SK-N-SH (cell line): Measurements from ENCODE around the gene MRPS24. TPM values are rescaled to one million over a fixed set of nuclear protein-coding genes. Genes with fewer than 3 reads are reported as not detected.
A peak's percentile ranks its signal among the peaks of the same experiment; 100 is the strongest.

Experiments used
- CTCF ChIA-PET: fragments of 300-600, 350-600 bp; formaldehyde crosslinking; extraction: SDS; loops from one replicate; lab custom pipeline; 2021; lab: Yijun Ruan, JAX
- POLR2A ChIA-PET: fragments of 350-600 bp; sonication (Branson Sonifier 250); formaldehyde crosslinking; extraction: SDS; loops from one replicate; lab custom pipeline; 2020; ENCODE audit warnings: antibody characterized with exemption, inconsistent platforms; lab: Yijun Ruan, JAX
- DNase-seq: peaks from one replicate; pipeline ENCODE4 v3.0.0; 2012
- H2AFZ ChIP-seq: fragments of 200-600 bp; sonication (generic); 2 replicates; pipeline ENCODE4 v1.8.1; 2016; ENCODE audit warnings: antibody characterized with exemption, mild to moderate bottlenecking, low read depth
- H3F3A ChIP-seq: fragments of 200-600 bp; sonication (generic); replicated peaks from 2 replicates; pipeline ENCODE3; 2016; ENCODE audit warnings: antibody characterized with exemption, mild to moderate bottlenecking; ENCODE audit not compliant: insufficient read depth
- H3K27ac ChIP-seq, 2 experiments: fragments of 200-500 bp in 1 of 2; fragments of 200-600 bp in 1 of 2; sonication (Bioruptor generic) in 1 of 2; sonication (generic), shearing (Covaris generic) in 1 of 2; 2 replicates each; pipeline versions ENCODE4 v1.5.1 to v1.6.1; 2014 to 2016; ENCODE audit warnings: low read depth in 2 of 2, inconsistent platforms in 1 of 2, low read length in 1 of 2, mild to moderate bottlenecking in 1 of 2, mixed read lengths in 1 of 2
- H3K27me3 ChIP-seq: fragments of 200-600 bp; sonication (generic), shearing (Covaris generic); 2 replicates; pipeline ENCODE4 v1.6.1; 2016; ENCODE audit warnings: mixed run types; ENCODE audit not compliant: insufficient read depth
- H3K36me3 ChIP-seq, 2 experiments: fragments of 200-500 bp in 1 of 2; fragments of 200-600 bp in 1 of 2; sonication (Bioruptor generic) in 1 of 2; sonication (generic) in 1 of 2; replicated peaks in 1 of 2; 2 replicates each; pipeline versions ENCODE3 to v1.5.1; 2014 to 2016; ENCODE audit warnings: low read length in 1 of 2, mild to moderate bottlenecking in 1 of 2; ENCODE audit not compliant: insufficient read depth in 2 of 2, control insufficient read depth in 1 of 2
- H3K4me1 ChIP-seq, 2 experiments: fragments of 200-500 bp in 1 of 2; fragments of 200-600 bp in 1 of 2; sonication (Bioruptor generic) in 1 of 2; sonication (generic), shearing (Covaris generic) in 1 of 2; 2 replicates each; pipeline versions ENCODE4 v1.5.1 to v1.6.1; 2014 to 2016; ENCODE audit warnings: low read depth in 1 of 2, low read length in 1 of 2, mixed run types in 1 of 2; ENCODE audit not compliant: insufficient read depth in 2 of 2, control insufficient read depth in 1 of 2
- H3K4me2 ChIP-seq: fragments of 200-600 bp; sonication (generic), shearing (Covaris generic); 2 replicates; pipeline ENCODE4 v1.6.1; 2017; ENCODE audit warnings: mixed run types
- H3K4me3 ChIP-seq, 2 experiments: fragments of 200-500 bp in 1 of 2; fragments of 200-600 bp in 1 of 2; sonication (Bioruptor generic) in 1 of 2; sonication (generic), shearing (Covaris generic) in 1 of 2; 2 replicates each; pipeline versions ENCODE4 v1.5.1 to v1.8.1; 2014 to 2016; ENCODE audit warnings: low read depth in 2 of 2, inconsistent platforms in 1 of 2, low read length in 1 of 2, mild to moderate bottlenecking in 1 of 2, mixed read lengths in 1 of 2, moderate library complexity in 1 of 2
- H3K79me2 ChIP-seq: fragments of 200-600 bp; sonication (generic); 2 replicates; pipeline ENCODE4 v1.8.1; 2017; ENCODE audit warnings: mild to moderate bottlenecking; ENCODE audit not compliant: insufficient read depth
- H3K9ac ChIP-seq: fragments of 200-600 bp; sonication (generic); 2 replicates; pipeline ENCODE4 v1.6.1; 2017; ENCODE audit warnings: mixed run types
- H3K9me2 ChIP-seq: fragments of 200-600 bp; sonication (generic); 2 replicates; pipeline ENCODE4 v1.6.1; 2017; ENCODE audit warnings: mixed run types
- H3K9me3 ChIP-seq: fragments of 200-600 bp; sonication (generic); 2 replicates; pipeline ENCODE4 v1.6.1; 2017; ENCODE audit warnings: mixed run types, mild to moderate bottlenecking, moderate library complexity
- H4K20me1 ChIP-seq: fragments of 200-600 bp; sonication (generic); 2 replicates; pipeline ENCODE4 v1.6.1; 2017; ENCODE audit warnings: mild to moderate bottlenecking, mixed run types; ENCODE audit not compliant: insufficient read depth
- EP300 ChIP-seq, 2 experiments: IDR thresholded peaks; 2 replicates each; pipeline versions ENCODE4 v1.4.0 to v1.6.1; 2012; ENCODE audit warnings: borderline replicate concordance in 1 of 2, low read depth in 1 of 2, low read length in 1 of 2
- FOXJ3 ChIP-seq: sonication (generic); formaldehyde crosslinking; IDR thresholded peaks from 2 replicates; pipeline ENCODE4 v1.5.1; 2020; ENCODE audit warnings: mild to moderate bottlenecking, missing genetic modification reagents
- FOXM1 ChIP-seq: IDR thresholded peaks from 2 replicates; pipeline ENCODE4 v1.4.0; 2012; ENCODE audit warnings: low read depth, mild to moderate bottlenecking
- GATA2 ChIP-seq: sonication (generic); formaldehyde crosslinking; IDR thresholded peaks from 2 replicates; pipeline ENCODE4 v1.5.0; 2020; ENCODE audit warnings: mild to moderate bottlenecking, missing genetic modification reagents
- JUND ChIP-seq: IDR thresholded peaks from 2 replicates; pipeline ENCODE4 v1.4.0; 2012
- NFIC ChIP-seq: IDR thresholded peaks from 2 replicates; pipeline ENCODE4 v1.4.0; 2012; ENCODE audit warnings: borderline replicate concordance
- RAD21 ChIP-seq: IDR thresholded peaks from 2 replicates; pipeline ENCODE4 v1.6.1; 2012; ENCODE audit warnings: mild to moderate bottlenecking, low read length
- WGBS: methylation state at CpG from one replicate; pipeline ENCODE4 v1.1.6; 2017; ENCODE audit warnings: low lambda C conversion rate; 5-methylcytosine and 5-hydroxymethylcytosine counted together
- polyA plus RNA-seq, 3 experiments: library from polyadenylated mRNA; depleted of rRNA; stranded (reverse); fragments of >200 nt; gene quantifications; 2 replicates each; pipeline ENCODE4 v1.2.3, GENCODE V29; 2012
- TF ChIP-seq, protein P1 (sequence below): IDR thresholded peaks from 2 replicates; pipeline ENCODE4 v1.4.0; 2012; ENCODE audit warnings: low read depth
- TF ChIP-seq, protein P2 (sequence below): fragments of 200-600 bp; sonication (generic); IDR thresholded peaks from 2 replicates; pipeline ENCODE4 v1.6.1; 2017; ENCODE audit warnings: antibody characterized with exemption, mild to moderate bottlenecking, moderate library complexity
- TF ChIP-seq, protein P3 (sequence below): IDR thresholded peaks from 2 replicates; pipeline ENCODE4; 2012

Gene MRPS24
- polyA plus RNA-seq, 1 of the 3 experiments (the other 2 are of a cell fraction), result 234 TPM

DNA sequence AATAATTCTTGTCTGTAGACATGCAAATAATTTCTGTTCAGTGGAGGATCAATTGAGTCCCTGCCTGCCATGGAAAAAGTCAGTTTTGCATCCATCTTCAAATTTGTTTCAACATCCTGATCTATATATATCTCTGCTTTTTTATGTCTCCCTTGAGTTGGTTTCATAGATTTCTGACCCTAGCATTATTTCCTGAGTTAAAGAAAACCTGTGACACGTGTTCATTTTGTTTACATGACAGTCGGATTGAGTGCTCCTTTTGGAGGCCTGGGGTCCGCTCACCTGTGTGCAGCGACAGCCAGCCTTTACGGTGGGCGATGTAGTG, 674 bp downstream of the MRPS24 start:
- Histone ChIP-seq H2AFZ (peak overlapping the region; percentile 20), H3K36me3 (peaks cover 17 to 24% of the 10 kb centered on the region in 2 experiments), H3F3A (peaks cover 9% of the 10 kb centered on the region), H3K79me2 (peaks cover 13% of the 10 kb centered on the region), H3K9me3 (no peaks in the 10 kb centered on the region)
- CTCF ChIA-PET, result interaction anchor here (1.1 to 3.3 kb wide), 4 partner anchors 11 to 86 kb away, joined by 3 to 17 read pairs (median 8); no protein-coding TSS in a partner anchor
- TF ChIP-seq, protein P1, sequence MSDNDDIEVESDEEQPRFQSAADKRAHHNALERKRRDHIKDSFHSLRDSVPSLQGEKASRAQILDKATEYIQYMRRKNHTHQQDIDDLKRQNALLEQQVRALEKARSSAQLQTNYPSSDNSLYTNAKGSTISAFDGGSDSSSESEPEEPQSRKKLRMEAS, result peak; percentile 51; the same call in 1 of the 2 replicates
- TF ChIP-seq FOXM1, result no peak
- TF ChIP-seq FOXJ3, result no peak
- TF ChIP-seq, all 33 proteins: peak for 1
- Histone ChIP-seq H3K27ac (peak overlapping the region in 1 of 2 experiments; percentile 83; a peak in 2 of 4 replicates), H3K27me3 (no peaks in the 10 kb centered on the region), H3K4me1 (peaks cover 14 to 26% of the 10 kb centered on the region in 2 experiments), H3K4me2 (peak overlapping the region; percentile 89), H3K9me2 (no peaks in the 10 kb centered on the region), H3K9ac (peak overlapping the region; percentile 80), H4K20me1 (no peaks in the 10 kb centered on the region), H3K4me3 (peak overlapping the region; percentile 86 to 91)
- POLR2A ChIA-PET, result no interaction called here
- under 1% methylated on average over 6 of the region's 6 CpGs for WGBS
- no peak for DNase-seq

DNA sequence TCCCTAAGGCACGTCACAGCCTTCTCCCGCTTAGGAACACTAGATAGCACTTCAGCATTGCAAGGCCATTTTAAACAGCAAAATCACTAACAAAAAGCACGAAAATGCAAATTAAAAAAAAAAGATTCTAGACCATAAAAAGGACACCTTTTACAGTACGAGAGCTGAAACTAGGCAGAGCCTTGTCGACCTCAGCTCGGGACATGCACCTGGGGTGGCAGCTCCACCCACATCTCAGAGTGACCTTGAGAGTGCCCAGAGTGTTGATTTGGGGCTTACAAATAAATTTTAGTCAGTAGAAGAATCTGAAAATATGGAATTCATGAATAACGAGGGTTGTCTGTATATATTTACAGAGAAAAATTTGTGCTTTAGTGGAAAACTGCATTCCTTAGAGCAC, 1.1 kb downstream of the MRPS24 start:
- Histone ChIP-seq H3K79me2 (peaks cover 13% of the 10 kb centered on the region), H3K9ac (peak overlapping the region; percentile 80; the same call in 1 of the 2 replicates), H3K4me2 (peak overlapping the region; percentile 89), H3K4me3 (peak overlapping the region; percentile 86 to 91), H3K27me3 (no peaks in the 10 kb centered on the region), H3F3A (peaks cover 9% of the 10 kb centered on the region), H3K27ac (no peak overlapping the region; a peak in 2 of 4 replicates), H3K9me3 (no peaks in the 10 kb centered on the region), H3K36me3 (peaks cover 17 to 24% of the 10 kb centered on the region in 2 experiments), H3K9me2 (no peaks in the 10 kb centered on the region), H2AFZ (peak overlapping the region; percentile 20; the same call in 1 of the 2 replicates), H4K20me1 (no peaks in the 10 kb centered on the region), H3K4me1 (peaks cover 14 to 26% of the 10 kb centered on the region in 2 experiments)
- WGBS, result 78% methylated on average over 7 of the region's 7 CpGs
- TF ChIP-seq NFIC (no peak), RAD21 (no peak), EP300 (IDR thresholded peaks at IDR 0.05; ENCODE audit: borderline replicate concordance in 1 of 2, low read depth in 1 of 2, low read length in 1 of 2) (no peak), JUND (no peak), GATA2 (no peak)
- TF ChIP-seq, protein P2, sequence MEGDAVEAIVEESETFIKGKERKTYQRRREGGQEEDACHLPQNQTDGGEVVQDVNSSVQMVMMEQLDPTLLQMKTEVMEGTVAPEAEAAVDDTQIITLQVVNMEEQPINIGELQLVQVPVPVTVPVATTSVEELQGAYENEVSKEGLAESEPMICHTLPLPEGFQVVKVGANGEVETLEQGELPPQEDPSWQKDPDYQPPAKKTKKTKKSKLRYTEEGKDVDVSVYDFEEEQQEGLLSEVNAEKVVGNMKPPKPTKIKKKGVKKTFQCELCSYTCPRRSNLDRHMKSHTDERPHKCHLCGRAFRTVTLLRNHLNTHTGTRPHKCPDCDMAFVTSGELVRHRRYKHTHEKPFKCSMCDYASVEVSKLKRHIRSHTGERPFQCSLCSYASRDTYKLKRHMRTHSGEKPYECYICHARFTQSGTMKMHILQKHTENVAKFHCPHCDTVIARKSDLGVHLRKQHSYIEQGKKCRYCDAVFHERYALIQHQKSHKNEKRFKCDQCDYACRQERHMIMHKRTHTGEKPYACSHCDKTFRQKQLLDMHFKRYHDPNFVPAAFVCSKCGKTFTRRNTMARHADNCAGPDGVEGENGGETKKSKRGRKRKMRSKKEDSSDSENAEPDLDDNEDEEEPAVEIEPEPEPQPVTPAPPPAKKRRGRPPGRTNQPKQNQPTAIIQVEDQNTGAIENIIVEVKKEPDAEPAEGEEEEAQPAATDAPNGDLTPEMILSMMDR, result no peak
- TF ChIP-seq, protein P3, sequence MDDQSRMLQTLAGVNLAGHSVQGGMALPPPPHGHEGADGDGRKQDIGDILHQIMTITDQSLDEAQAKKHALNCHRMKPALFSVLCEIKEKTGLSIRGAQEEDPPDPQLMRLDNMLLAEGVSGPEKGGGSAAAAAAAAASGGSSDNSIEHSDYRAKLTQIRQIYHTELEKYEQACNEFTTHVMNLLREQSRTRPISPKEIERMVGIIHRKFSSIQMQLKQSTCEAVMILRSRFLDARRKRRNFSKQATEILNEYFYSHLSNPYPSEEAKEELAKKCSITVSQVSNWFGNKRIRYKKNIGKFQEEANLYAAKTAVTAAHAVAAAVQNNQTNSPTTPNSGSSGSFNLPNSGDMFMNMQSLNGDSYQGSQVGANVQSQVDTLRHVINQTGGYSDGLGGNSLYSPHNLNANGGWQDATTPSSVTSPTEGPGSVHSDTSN, result no peak
- ChIA-PET POLR2A (no interaction called here), CTCF (interaction anchor here (3.2 to 3.3 kb wide), 2 partner anchors 29 to 86 kb away, joined by 11 to 17 read pairs; no protein-coding TSS in a partner anchor)
- DNase-seq, result no peak
